IMR-90 (cell line): ENCODE data around the gene CHP2.

Experiments used
- MXI1 ChIP-seq: IDR thresholded peaks from 2 replicates; pipeline ENCODE4 v1.6.1; 2012; ENCODE audit warnings: low read depth, mild to moderate bottlenecking, low read length, moderate library complexity, borderline replicate concordance
- POLR2A ChIP-seq: IDR thresholded peaks from 2 replicates; pipeline ENCODE4 v1.6.1; 2012; ENCODE audit warnings: mild to moderate bottlenecking, low read depth, low read length
- RAD21 ChIP-seq: IDR thresholded peaks from 2 replicates; pipeline ENCODE4 v1.6.1; 2012; ENCODE audit warnings: low read length, improper control_type of control experiment
- RCOR1 ChIP-seq: IDR thresholded peaks from 2 replicates; pipeline ENCODE4 v1.6.1; 2012; ENCODE audit warnings: mild to moderate bottlenecking, low read length, improper control_type of control experiment; ENCODE audit not compliant: insufficient replicate concordance
- TF ChIP-seq, protein P1 (sequence below): conservative IDR thresholded peaks from 2 replicates; pipeline ENCODE4 v1.5.1; 2012; ENCODE audit warnings: mild to moderate bottlenecking, low read depth, low read length, improper control_type of control experiment

DNA sequence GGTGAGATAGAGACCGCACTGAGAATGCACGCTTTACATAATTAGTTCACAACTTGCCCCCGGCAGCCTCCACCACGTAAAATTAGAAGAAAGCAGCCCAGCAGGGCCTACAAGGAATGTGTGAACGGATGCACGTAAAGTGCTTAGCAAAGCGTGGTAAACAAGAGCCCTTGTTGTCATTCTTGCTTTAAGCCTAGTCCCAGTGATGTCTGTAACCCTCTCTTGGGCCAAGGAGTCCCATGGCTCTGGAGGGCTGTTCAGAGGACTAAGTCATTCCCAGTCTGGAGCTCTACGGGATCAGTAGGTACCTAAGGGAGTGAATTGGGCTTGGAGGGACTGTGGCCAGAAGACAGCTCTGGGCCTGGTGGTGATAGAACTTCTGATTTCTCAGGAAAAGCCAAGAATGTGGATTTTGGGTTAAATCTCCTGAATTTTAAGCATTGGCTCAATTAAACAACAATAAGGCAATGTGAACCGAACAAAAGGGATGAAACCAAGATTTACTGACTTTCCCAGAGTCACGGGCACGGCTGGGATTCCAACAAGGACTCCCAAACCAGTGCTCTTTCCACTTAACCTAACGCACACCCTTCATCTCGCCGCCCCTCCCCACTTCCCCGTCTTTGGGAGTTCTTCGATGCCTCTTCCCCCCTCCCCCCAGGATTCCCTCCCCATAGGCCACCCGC, 775 bp upstream of the CHP2 start:
- TF ChIP-seq, protein P1, sequence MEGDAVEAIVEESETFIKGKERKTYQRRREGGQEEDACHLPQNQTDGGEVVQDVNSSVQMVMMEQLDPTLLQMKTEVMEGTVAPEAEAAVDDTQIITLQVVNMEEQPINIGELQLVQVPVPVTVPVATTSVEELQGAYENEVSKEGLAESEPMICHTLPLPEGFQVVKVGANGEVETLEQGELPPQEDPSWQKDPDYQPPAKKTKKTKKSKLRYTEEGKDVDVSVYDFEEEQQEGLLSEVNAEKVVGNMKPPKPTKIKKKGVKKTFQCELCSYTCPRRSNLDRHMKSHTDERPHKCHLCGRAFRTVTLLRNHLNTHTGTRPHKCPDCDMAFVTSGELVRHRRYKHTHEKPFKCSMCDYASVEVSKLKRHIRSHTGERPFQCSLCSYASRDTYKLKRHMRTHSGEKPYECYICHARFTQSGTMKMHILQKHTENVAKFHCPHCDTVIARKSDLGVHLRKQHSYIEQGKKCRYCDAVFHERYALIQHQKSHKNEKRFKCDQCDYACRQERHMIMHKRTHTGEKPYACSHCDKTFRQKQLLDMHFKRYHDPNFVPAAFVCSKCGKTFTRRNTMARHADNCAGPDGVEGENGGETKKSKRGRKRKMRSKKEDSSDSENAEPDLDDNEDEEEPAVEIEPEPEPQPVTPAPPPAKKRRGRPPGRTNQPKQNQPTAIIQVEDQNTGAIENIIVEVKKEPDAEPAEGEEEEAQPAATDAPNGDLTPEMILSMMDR: no peak
- TF ChIP-seq RCOR1 (no peak), MXI1 (no peak), POLR2A (no peak), RAD21 (no peak)
